HepG2 (cell line): ENCODE results near the gene SELENOM. TPM values are rescaled to one million over a fixed set of nuclear protein-coding genes. Genes with fewer than 3 reads are reported as not detected.
A peak's percentile ranks its signal among the peaks of the same experiment; 100 is the strongest.

Source experiments
- DPF2 ChIP-seq: sonication (generic); formaldehyde crosslinking; IDR thresholded peaks from 2 replicates; pipeline ENCODE4 v1.4.0; 2020; ENCODE audit warnings: mild to moderate bottlenecking, low read depth, missing genetic modification reagents, borderline replicate concordance
- HMG20B ChIP-seq: conservative IDR thresholded peaks from 2 replicates; pipeline ENCODE4 v1.6.1; 2016; ENCODE audit warnings: missing genetic modification reagents, missing compliant biosample characterization
- HMGXB4 ChIP-seq, 2 experiments: sonication (generic) in 1 of 2; formaldehyde crosslinking in 1 of 2; IDR thresholded peaks; 2 replicates each; pipeline versions ENCODE4 v1.4.0 to v1.6.1; 2018 to 2020; ENCODE audit warnings: missing genetic modification reagents in 2 of 2, borderline replicate concordance in 1 of 2, low read depth in 1 of 2, mild to moderate bottlenecking in 1 of 2, missing biosample characterization in 1 of 2
- HOXA5 ChIP-seq: sonication (generic); formaldehyde crosslinking; IDR thresholded peaks from 2 replicates; pipeline ENCODE4 v1.4.0; 2020; ENCODE audit warnings: missing genetic modification reagents
- NFIB ChIP-seq: sonication (generic); formaldehyde crosslinking; IDR thresholded peaks from 2 replicates; pipeline ENCODE4 v1.9.0; 2021; ENCODE audit warnings: missing genetic modification reagents, mild to moderate bottlenecking, borderline replicate concordance
- PHF21A ChIP-seq: sonication (generic); formaldehyde crosslinking; IDR thresholded peaks from 2 replicates; pipeline ENCODE4 v1.5.0; 2020; ENCODE audit warnings: mild to moderate bottlenecking, missing genetic modification reagents
- REPIN1 ChIP-seq: sonication (generic); formaldehyde crosslinking; IDR thresholded peaks from 2 replicates; pipeline ENCODE4 v1.8.0; 2022; ENCODE audit warnings: missing genetic modification reagents, low read depth, mild to moderate bottlenecking, borderline replicate concordance
- RFX3 ChIP-seq: IDR thresholded peaks from 2 replicates; pipeline ENCODE4 v1.6.1; 2016; ENCODE audit warnings: missing biosample characterization, missing genetic modification reagents
- TAF15 ChIP-seq: fragments of 200-400 bp; formaldehyde crosslinking; IDR thresholded peaks from one replicate; pipeline ENCODE4 v1.6.1; 2018; ENCODE audit warnings: mild to moderate bottlenecking, low read depth, low read length; ENCODE audit not compliant: poor library complexity, severe bottlenecking
- TBP ChIP-seq: sonication (generic); formaldehyde crosslinking; IDR thresholded peaks from 2 replicates; pipeline ENCODE4 v1.5.0; 2020; ENCODE audit warnings: missing genetic modification reagents
- TBX3 ChIP-seq: fragments of 450-650 bp; IDR thresholded peaks from 2 replicates; pipeline ENCODE4 v1.6.1; 2017; ENCODE audit warnings: antibody characterized with exemption, mild to moderate bottlenecking, inconsistent platforms, borderline replicate concordance
- ZFP36L2 ChIP-seq: sonication (generic); formaldehyde crosslinking; IDR thresholded peaks from 2 replicates; pipeline ENCODE4 v1.4.0; 2020; ENCODE audit warnings: missing genetic modification reagents
- ZFP62 ChIP-seq: sonication (generic); formaldehyde crosslinking; IDR thresholded peaks from 2 replicates; pipeline ENCODE4 v1.4.0; 2020; ENCODE audit warnings: missing genetic modification reagents
- ZNF124 ChIP-seq: sonication (generic); formaldehyde crosslinking; IDR thresholded peaks from 2 replicates; pipeline ENCODE4 v1.4.0; 2020; ENCODE audit warnings: missing genetic modification reagents
- ZNF205 ChIP-seq: IDR thresholded peaks from 2 replicates; pipeline ENCODE4 v1.6.1; 2018; ENCODE audit warnings: missing biosample characterization, missing genetic modification reagents
- ZNF558 ChIP-seq: sonication (generic); formaldehyde crosslinking; IDR thresholded peaks from 2 replicates; pipeline ENCODE4 v1.9.0; 2022; ENCODE audit warnings: mild to moderate bottlenecking, missing genetic modification reagents, borderline replicate concordance
- ZNF616 ChIP-seq: sonication (generic); formaldehyde crosslinking; IDR thresholded peaks from 2 replicates; pipeline ENCODE4 v1.5.0; 2020; ENCODE audit warnings: low read depth, mild to moderate bottlenecking, missing genetic modification reagents
- ZNF678 ChIP-seq: sonication (generic); formaldehyde crosslinking; IDR thresholded peaks from 2 replicates; pipeline ENCODE4 v1.4.0; 2020; ENCODE audit warnings: mild to moderate bottlenecking, missing genetic modification reagents
- polyA plus RNA-seq, 8 experiments: library from polyadenylated mRNA; depleted of rRNA in 3 of 8; stranded (reverse) in 7 of 8; unstranded in 1 of 8; fragments of >200 nt; fragmentation: Illumina TruSeq in 4 of 8; extraction: Trizol in 4 of 8; gene quantifications; 2 replicates each; pipeline versions ENCODE4 v1.2.1 to v1.2.3, GENCODE V29; 2011 to 2016; ENCODE audit warnings: low read depth in 4 of 8, missing spikeins in 1 of 8, mixed read lengths in 1 of 8; ENCODE audit not compliant: insufficient read depth in 1 of 8
- total RNA-seq, 5 experiments: library from RNA; depleted of rRNA; stranded (reverse); fragments of >200 nt; fragmentation: Illumina TruSeq; extraction: Trizol; gene quantifications; 2 replicates each; pipeline ENCODE4 v1.2.3, GENCODE V29; 2016; ENCODE audit warnings: low read depth in 1 of 5
- TF ChIP-seq, protein P1 (sequence below): IDR thresholded peaks from 2 replicates; pipeline ENCODE4 v1.6.1; 2016
- TF ChIP-seq, protein P2 (sequence below): sonication (generic); formaldehyde crosslinking; IDR thresholded peaks from 2 replicates; pipeline ENCODE4 v1.5.1; 2020; ENCODE audit warnings: mild to moderate bottlenecking, missing genetic modification reagents, borderline replicate concordance
- TF ChIP-seq, protein P3 (sequence below): sonication (generic); formaldehyde crosslinking; IDR thresholded peaks from 2 replicates; pipeline ENCODE4 v1.9.0; 2021; ENCODE audit warnings: missing genetic modification reagents, mild to moderate bottlenecking, borderline replicate concordance

The SELENOM gene
- total and polyA plus RNA-seq, 2 of the 13 experiments (the other 11 are each of a cell fraction or from before 2014, with no cell fraction given) = 4.1 to 4.3 TPM

DNA sequence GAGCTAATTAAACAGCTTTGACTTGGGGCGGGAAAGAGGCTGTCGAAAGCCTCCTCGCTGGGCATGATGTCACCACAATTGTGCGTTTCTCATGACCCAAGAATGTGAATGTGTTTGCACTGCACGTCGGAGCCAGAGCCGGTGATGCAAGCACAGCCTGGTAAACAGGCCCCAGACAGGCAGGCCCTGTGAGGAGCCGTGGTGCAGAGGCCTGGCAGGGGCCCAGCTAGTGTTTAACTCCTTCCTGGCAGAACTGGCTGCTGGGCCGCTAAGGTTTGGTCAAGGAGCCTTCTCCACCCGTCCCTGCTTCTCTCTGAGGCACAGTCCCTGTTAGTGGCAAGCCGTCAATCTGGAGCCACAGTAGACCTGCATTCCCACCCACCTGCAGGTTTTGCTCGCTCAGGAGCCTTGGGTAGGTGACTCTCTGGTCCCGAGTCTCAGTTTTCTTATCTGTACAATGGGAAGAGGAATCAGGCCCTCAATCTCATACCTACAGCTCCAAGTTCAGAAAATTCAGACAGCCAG is 51.7 kb downstream of the SELENOM start (continued):
- TF ChIP-seq, protein P1, sequence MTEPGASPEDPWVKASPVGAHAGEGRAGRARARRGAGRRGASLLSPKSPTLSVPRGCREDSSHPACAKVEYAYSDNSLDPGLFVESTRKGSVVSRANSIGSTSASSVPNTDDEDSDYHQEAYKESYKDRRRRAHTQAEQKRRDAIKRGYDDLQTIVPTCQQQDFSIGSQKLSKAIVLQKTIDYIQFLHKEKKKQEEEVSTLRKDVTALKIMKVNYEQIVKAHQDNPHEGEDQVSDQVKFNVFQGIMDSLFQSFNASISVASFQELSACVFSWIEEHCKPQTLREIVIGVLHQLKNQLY (CRISPR knock-in tag) = peak; percentile 42; the same call in 1 of the 2 replicates
- TF ChIP-seq TAF15 = no peak
- TF ChIP-seq, protein P2, sequence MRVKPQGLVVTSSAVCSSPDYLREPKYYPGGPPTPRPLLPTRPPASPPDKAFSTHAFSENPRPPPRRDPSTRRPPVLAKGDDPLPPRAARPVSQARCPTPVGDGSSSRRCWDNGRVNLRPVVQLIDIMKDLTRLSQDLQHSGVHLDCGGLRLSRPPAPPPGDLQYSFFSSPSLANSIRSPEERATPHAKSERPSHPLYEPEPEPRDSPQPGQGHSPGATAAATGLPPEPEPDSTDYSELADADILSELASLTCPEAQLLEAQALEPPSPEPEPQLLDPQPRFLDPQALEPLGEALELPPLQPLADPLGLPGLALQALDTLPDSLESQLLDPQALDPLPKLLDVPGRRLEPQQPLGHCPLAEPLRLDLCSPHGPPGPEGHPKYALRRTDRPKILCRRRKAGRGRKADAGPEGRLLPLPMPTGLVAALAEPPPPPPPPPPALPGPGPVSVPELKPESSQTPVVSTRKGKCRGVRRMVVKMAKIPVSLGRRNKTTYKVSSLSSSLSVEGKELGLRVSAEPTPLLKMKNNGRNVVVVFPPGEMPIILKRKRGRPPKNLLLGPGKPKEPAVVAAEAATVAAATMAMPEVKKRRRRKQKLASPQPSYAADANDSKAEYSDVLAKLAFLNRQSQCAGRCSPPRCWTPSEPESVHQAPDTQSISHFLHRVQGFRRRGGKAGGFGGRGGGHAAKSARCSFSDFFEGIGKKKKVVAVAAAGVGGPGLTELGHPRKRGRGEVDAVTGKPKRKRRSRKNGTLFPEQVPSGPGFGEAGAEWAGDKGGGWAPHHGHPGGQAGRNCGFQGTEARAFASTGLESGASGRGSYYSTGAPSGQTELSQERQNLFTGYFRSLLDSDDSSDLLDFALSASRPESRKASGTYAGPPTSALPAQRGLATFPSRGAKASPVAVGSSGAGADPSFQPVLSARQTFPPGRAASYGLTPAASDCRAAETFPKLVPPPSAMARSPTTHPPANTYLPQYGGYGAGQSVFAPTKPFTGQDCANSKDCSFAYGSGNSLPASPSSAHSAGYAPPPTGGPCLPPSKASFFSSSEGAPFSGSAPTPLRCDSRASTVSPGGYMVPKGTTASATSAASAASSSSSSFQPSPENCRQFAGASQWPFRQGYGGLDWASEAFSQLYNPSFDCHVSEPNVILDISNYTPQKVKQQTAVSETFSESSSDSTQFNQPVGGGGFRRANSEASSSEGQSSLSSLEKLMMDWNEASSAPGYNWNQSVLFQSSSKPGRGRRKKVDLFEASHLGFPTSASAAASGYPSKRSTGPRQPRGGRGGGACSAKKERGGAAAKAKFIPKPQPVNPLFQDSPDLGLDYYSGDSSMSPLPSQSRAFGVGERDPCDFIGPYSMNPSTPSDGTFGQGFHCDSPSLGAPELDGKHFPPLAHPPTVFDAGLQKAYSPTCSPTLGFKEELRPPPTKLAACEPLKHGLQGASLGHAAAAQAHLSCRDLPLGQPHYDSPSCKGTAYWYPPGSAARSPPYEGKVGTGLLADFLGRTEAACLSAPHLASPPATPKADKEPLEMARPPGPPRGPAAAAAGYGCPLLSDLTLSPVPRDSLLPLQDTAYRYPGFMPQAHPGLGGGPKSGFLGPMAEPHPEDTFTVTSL (CRISPR knock-in tag) = peak; percentile 79
- TF ChIP-seq NFIB (CRISPR knock-in tag) = no peak
- peak; percentile 84 for TF ChIP-seq HOXA5 (CRISPR knock-in tag)
- peak; percentile 70; the same call in 1 of the 2 replicates for TF ChIP-seq HMG20B (CRISPR knock-in tag)
- TF ChIP-seq ZNF616 (CRISPR knock-in tag) = no peak
- no peak for TF ChIP-seq RFX3 (CRISPR knock-in tag)
- TF ChIP-seq ZFP62 = no peak
- peak; percentile 71 for TF ChIP-seq ZNF205 (CRISPR knock-in tag)
- peak; percentile 82 for TF ChIP-seq PHF21A (CRISPR knock-in tag)
- TF ChIP-seq ZNF124 (CRISPR knock-in tag) = peak; percentile 48; the same call in 1 of the 2 replicates
- TF ChIP-seq REPIN1 = peak; percentile 59; the same call in 1 of the 2 replicates
- no peak for TF ChIP-seq TBP (CRISPR knock-in tag)
- TF ChIP-seq, protein P3, sequence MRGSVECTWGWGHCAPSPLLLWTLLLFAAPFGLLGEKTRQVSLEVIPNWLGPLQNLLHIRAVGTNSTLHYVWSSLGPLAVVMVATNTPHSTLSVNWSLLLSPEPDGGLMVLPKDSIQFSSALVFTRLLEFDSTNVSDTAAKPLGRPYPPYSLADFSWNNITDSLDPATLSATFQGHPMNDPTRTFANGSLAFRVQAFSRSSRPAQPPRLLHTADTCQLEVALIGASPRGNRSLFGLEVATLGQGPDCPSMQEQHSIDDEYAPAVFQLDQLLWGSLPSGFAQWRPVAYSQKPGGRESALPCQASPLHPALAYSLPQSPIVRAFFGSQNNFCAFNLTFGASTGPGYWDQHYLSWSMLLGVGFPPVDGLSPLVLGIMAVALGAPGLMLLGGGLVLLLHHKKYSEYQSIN (CRISPR knock-in tag) = no peak
- TF ChIP-seq ZFP36L2 (CRISPR knock-in tag) = no peak
- TF ChIP-seq ZNF558 = no peak; the same call in 1 of the 2 replicates
- TF ChIP-seq DPF2 (CRISPR knock-in tag) = peak; percentile 87
- TF ChIP-seq HMGXB4 (CRISPR knock-in tag; IDR thresholded peaks at IDR 0.05; ENCODE audit: borderline replicate concordance in 1 of 2, low read depth in 1 of 2) = peak in 1 of 2 experiments; percentile 77; a peak in 1 of 4 replicates
- peak; percentile 63; the same call in 1 of the 2 replicates for TF ChIP-seq TBX3
- no peak for TF ChIP-seq ZNF678 (CRISPR knock-in tag)
